ENCODE results near the gene FAU. TPM values are rescaled to one million over a fixed set of nuclear protein-coding genes. Genes with fewer than 3 reads are reported as not detected.

The FAU gene
- total and polyA plus RNA-seq, 9 of the 15 experiments (the other 6 are each of a cell fraction or from before 2014, with no cell fraction given): 433 to 1,827 (median 942) TPM

DNA sequence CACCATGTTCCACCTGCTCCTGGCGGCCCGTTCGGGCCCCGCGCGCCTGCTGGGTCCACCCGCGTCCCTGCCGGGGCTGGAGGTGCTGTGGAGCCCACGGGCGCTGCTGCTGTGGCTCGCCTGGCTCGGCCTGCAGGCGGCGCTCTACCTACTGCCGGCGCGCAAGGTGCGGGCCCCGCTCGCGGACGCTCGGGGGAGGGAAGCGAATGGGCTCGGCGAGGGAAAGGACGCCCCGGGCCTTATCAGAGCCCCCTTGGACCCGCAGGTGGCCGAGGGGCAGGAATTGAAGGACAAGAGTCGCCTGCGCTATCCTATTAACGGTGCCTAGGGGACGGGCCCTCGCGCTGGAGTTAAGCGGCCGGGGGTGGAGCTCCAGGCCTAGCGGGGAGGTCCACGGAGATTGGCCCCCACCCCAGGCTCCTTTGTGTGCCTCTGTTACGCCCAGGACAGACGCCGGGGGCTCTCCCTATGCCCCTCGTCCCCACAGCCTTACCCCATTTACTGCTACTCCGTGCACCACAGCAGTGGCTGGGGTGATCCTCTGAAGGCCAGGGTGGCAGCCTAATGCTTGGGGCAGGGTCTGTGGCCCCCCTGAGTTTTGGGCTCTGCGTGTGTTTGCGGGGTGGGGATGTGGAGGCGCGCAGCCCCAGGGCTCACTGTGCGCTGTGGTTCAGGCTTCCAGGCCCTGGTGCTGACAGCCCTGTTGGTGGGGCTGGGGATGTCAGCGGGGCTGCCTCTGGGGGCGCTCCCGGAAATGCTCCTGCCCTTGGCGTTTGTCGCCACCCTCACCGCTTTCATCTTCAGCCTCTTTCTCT, 9.2 kb downstream of the FAU start (continued):
- no peak for TF ChIP-seq ELK3 (CRISPR knock-in tag; IDR thresholded peaks at IDR 0.05)
- TF ChIP-seq NKRF (IDR thresholded peaks at IDR 0.05; ENCODE audit: borderline replicate concordance): peak; percentile 17; the same call in 1 of the 2 replicates
- peak; percentile 97 for TF ChIP-seq MTA3 (IDR thresholded peaks at IDR 0.05; ENCODE audit: borderline replicate concordance)
- no peak for TF ChIP-seq XRCC4 (IDR thresholded peaks at IDR 0.05; ENCODE audit: extremely low read depth, insufficient read depth, insufficient read length)
- no peak for TF ChIP-seq BCOR (IDR thresholded peaks at IDR 0.05)
- TF ChIP-seq RUNX1 (IDR thresholded peaks at IDR 0.05; ENCODE audit: low read depth): no peak; the same call in 1 of the 2 replicates
- 0 out of 2 replicates have a peak, but pooled peaks have one; percentile 29 for TF ChIP-seq ATF6 (CRISPR knock-in tag; IDR thresholded peaks at IDR 0.05)
- TF ChIP-seq ZBTB40 (IDR thresholded peaks at IDR 0.05): peak; percentile 40; the same call in 1 of the 2 replicates
- no peak for TF ChIP-seq ZBTB40 (CRISPR knock-in tag; IDR thresholded peaks at IDR 0.05)
- TF ChIP-seq, protein P1, sequence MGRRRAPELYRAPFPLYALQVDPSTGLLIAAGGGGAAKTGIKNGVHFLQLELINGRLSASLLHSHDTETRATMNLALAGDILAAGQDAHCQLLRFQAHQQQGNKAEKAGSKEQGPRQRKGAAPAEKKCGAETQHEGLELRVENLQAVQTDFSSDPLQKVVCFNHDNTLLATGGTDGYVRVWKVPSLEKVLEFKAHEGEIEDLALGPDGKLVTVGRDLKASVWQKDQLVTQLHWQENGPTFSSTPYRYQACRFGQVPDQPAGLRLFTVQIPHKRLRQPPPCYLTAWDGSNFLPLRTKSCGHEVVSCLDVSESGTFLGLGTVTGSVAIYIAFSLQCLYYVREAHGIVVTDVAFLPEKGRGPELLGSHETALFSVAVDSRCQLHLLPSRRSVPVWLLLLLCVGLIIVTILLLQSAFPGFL (CRISPR knock-in tag; IDR thresholded peaks at IDR 0.05): 0 out of 2 replicates have a peak, but pooled peaks have one; percentile 73
- no peak for TF ChIP-seq ZBTB17 (CRISPR knock-in tag; IDR thresholded peaks at IDR 0.05)
